Activated naive CD4-positive, alpha-beta T cell treated with anti-CD3 and anti-CD28 coated beads, Interleukin-2, amount 50 U/mL, for 24 hours (primary cell): Measurements from ENCODE around the gene KLF7.

Experiments used
- H3K27ac Mint-ChIP-seq: one replicate; pipeline ENCODE4 v1.8.0; 2021; ENCODE audit warnings: mild to moderate bottlenecking, mixed read lengths
- H3K27me3 Mint-ChIP-seq: one replicate; pipeline ENCODE4 v1.8.0; 2021; ENCODE audit warnings: mixed read lengths
- H3K36me3 Mint-ChIP-seq: one replicate; pipeline ENCODE4 v1.8.0; 2021; ENCODE audit warnings: mixed read lengths
- H3K4me1 Mint-ChIP-seq: one replicate; pipeline ENCODE4 v1.8.0; 2021; ENCODE audit warnings: mixed read lengths
- H3K4me3 Mint-ChIP-seq: one replicate; pipeline ENCODE4 v1.8.0; 2021; ENCODE audit warnings: mild to moderate bottlenecking, mixed read lengths
- H3K9me3 Mint-ChIP-seq: one replicate; pipeline ENCODE4 v1.8.0; 2021; ENCODE audit warnings: mixed read lengths

Gene KLF7

DNA sequence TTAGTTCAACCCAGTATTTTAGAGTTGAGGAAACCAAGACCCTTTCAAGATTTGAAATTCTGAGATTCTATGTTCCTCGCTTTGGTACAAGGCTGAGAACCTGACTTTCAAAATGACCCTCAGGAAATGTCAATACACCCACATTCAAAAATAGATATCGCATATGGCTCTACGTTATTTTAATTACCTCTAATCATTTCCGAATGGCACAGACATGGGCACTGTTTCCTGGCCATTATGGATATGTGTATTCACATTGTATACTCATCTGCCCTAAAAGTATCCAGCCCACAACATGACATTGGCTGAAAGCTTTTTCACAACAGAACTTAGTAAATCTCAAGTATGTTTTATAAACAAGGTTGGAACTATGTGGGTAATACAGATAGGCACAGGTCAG, 6.7 kb downstream of the KLF7 start:
- Mint-ChIP-seq H3K9me3 (no peaks in the 10 kb centered on the region), H3K4me3 (no peak overlapping the region), H3K27ac (peak overlapping the region; percentile 25), H3K27me3 (no peaks in the 10 kb centered on the region), H3K4me1 (peaks cover 99% of the 10 kb centered on the region), H3K36me3 (peaks cover 11% of the 10 kb centered on the region)

DNA sequence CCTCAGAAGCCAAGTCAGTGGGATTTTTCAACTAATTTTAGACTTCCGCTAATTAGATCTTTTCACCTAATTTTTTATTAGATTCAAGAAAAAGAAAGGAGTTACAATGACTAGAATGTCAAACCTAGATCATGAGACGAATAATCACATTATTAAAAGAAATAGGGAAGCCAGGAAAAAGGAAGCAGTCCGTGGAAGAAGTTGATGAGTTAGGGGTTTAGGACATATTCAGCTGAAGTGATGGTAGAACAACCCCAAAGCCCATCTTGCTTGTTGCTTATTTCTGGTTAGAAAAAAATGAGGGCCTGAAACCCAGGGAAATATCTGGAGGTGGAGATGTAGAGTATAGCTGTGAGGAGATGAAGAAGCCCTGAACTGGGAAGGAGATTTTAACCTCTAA, 8.0 kb downstream of the KLF7 start:
- Mint-ChIP-seq H3K27ac (peak overlapping the region; percentile 48), H3K4me1 (peaks cover 100% of the 10 kb centered on the region), H3K4me3 (no peak overlapping the region), H3K9me3 (no peaks in the 10 kb centered on the region), H3K27me3 (no peaks in the 10 kb centered on the region), H3K36me3 (peaks cover 11% of the 10 kb centered on the region)

DNA sequence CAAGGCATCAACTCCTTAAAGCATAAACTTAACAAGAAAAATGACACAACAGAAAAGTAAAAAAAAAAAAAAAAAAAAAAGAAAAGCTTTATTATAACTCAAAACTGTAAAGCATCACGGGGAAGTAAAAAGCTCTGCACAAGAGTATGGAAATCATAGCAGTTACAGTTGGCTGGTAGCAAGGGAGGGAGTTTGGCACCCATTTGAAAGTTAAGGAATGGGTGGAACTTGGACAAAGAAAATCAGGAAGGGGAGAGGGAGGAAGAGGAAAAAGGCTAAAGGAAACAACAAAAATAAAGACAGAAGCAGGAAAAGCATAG, 8.6 kb downstream of the KLF7 start:
- Mint-ChIP-seq H3K4me1 (peaks cover 100% of the 10 kb centered on the region), H3K27ac (peak overlapping the region; percentile 43), H3K4me3 (peak overlapping the region; percentile 23), H3K36me3 (peaks cover 10% of the 10 kb centered on the region), H3K27me3 (no peaks in the 10 kb centered on the region), H3K9me3 (no peaks in the 10 kb centered on the region)

DNA sequence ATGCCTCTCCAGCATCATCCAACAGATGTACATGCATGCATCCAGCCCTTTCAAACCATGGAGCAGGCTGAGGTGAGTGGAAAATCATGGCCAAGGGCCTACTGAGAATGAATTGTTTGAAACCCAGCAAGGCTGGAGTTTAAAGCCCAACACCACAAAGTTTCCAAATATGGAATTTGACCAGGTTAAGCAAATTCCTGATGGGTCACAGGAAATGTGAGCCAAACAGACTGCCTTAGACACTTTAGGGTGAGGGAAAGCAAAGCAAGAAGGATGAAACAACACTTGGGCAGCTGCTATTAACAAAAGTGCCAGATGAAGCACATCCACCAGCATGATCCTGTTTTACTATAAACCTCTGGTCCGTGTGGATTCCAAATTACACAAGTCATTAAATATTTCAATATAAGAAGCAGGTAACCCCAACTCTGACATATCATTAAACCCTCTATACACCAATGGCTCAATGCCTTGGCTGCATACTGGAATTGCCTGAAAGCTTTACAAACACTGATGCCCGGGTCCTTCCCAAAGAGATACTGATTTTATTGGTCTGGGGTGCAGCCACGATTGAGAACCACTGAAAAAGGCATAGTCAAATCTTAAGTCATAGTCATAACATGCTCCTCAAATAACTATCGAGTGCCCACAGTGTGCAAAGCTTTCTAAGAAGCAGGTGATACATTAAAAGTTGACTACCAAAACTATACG, 9.1 kb downstream of the KLF7 start:
- Mint-ChIP-seq H3K27me3 (no peaks in the 10 kb centered on the region), H3K36me3 (peaks cover 9% of the 10 kb centered on the region), H3K4me3 (peak overlapping the region; percentile 24), H3K9me3 (no peaks in the 10 kb centered on the region), H3K4me1 (peaks cover 100% of the 10 kb centered on the region), H3K27ac (peak overlapping the region; percentile 43)

DNA sequence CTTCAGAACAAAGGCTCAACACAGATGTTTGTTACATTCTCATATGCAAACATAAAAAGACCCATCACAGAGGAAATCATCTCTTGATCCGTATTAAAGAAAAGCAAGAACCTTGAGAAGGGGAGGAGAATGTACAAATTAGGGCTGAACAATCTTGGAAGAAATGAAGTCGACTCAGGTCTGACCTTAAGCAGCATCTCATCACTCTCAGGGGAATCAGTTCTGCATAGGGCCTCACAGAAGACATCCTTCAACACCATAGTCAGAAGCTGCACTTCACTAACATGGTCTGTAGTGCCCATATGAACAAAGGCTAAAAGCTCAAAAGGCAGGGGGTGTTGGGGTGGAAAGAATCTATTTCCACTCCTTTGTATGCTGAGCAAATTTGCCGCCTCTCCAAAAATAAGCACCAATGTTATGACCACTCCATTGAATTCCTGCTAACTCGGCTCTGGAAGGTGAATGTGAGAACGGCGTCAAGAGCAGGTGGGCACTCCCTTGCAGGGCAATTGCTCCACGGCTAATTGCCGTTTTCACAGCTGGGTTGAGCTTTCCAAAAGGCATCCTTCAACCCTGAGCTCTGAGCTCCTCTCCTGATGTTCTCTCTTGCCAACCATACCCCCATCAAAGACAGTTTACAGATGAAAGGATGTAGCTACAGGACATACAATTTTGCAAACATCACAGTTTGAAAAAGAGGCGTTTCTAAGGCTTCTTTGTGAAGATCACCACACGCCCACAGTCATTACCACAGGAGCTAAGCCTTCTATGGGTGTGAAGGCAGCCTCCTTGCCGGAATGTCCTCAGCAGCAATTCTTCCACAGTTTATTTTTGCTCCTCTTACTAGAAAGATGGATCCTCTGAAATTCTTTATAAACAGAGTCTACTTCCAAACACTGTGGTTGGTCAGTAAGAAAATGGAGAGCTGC, 10.0 kb downstream of the KLF7 start:
- Mint-ChIP-seq H3K27me3 (no peaks in the 10 kb centered on the region), H3K36me3 (peaks cover 6% of the 10 kb centered on the region), H3K4me1 (peaks cover 99% of the 10 kb centered on the region), H3K9me3 (no peaks in the 10 kb centered on the region), H3K4me3 (peak overlapping the region; percentile 24), H3K27ac (no peak overlapping the region)

DNA sequence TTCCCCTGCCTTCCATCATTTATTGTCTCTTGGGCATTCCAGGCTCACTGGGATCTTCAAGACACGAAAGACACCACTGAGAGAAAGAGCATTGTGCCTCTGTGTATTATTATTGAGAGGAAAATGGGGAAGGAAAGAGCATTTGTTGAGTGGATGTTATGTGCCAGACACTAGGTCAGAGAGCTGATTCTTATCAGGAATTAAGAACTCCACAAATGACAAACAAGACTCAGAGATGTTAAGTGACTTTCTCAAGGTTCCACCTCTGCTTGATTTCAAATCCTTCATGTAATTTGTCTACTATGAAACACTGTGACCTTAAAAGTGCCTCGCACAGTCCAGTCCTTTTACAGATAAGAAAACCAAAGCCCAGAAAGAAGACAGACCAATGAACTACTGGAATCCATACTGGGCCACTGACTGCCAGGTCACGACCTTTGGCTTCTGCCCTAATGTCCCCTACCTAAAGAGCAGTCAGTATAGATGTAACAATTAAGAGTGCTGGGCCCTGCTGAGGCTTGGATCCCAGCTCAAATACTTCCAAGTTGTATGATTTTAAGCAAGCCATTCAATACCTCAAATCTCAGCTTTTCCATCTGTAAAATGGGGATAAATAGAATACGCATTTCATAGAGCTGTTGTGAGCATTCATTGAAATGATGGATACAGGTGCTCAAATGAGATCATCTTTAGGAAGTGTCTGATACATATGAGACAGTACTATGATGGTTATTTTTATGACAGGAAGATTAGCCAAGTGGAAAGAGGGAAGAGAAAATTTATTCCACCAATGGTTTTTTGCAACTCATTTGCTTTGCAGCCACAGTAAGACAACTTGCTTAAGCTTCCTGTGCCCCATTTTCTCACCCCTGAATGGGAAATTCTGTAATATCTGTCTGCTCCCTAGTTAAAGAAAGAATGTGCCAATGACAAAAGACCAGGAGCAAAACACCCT, 10.9 kb downstream of the KLF7 start:
- no peaks in the 10 kb centered on the region for H3K27me3 Mint-ChIP-seq
- peak overlapping the region; percentile 9 for H3K27ac Mint-ChIP-seq
- peaks cover 6% of the 10 kb centered on the region for H3K36me3 Mint-ChIP-seq
- H3K9me3 Mint-ChIP-seq: no peaks in the 10 kb centered on the region
- H3K4me3 Mint-ChIP-seq: peak overlapping the region; percentile 6
- H3K4me1 Mint-ChIP-seq: peaks cover 99% of the 10 kb centered on the region

DNA sequence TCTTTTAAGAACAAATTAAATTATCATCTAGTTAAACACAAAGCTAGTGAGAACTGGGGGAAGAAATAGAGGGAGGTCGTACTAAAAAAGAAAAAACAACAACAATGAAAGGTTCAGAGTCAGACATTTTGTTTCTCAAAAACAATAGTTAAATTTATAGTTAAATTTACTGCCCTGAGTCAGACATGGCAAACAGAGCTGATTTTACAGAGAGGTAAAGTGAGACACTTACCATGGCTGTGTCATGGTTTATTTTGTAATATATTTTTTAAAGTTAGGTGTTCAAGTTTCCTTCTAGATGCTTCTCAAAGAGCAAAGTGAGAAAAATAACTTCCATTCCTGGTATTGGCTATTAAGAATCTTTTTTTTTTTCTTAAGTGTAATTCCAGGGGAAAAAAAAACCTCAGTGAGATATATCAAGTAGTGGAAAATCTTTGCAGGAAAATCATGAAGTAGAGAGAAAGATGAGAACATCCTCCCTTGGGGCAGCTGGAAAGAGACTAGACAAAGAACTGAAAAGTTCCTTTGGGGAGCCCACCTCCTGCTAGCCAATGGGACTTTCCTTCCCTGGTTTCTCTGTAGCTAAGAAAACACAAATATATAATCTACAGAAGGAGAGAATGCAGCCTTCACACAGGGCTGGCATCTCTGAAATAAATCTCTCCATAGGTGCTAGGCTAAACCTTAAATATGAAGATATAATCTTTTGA, 12.3 kb downstream of the KLF7 start:
- Mint-ChIP-seq H3K27ac (no peak overlapping the region), H3K9me3 (no peaks in the 10 kb centered on the region), H3K4me1 (peaks cover 99% of the 10 kb centered on the region), H3K36me3 (peaks cover 9% of the 10 kb centered on the region), H3K27me3 (no peaks in the 10 kb centered on the region), H3K4me3 (peak overlapping the region; percentile 3)

DNA sequence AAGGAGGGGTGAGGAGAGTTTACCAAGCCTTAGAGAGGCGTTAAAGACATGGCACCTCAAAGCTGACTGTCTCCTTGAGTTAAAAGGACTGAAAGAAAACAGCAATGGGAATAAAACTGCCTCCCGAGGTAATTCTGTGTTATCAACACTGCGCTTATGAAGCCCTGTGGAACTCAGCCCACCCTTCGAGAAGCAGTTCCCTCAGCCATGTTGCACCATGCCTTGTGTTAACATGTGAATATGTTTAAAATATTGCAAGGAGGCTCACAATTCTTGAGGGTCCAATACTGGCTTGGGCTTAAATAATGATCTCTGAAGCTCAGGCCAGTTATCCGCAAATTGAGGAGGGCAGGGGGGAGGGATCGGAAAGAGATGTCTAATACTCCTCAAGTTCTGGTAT, 14.7 kb downstream of the KLF7 start:
- Mint-ChIP-seq H3K4me1 (peaks cover 96% of the 10 kb centered on the region), H3K27ac (no peak overlapping the region), H3K9me3 (no peaks in the 10 kb centered on the region), H3K36me3 (peaks cover 16% of the 10 kb centered on the region), H3K27me3 (no peaks in the 10 kb centered on the region), H3K4me3 (no peak overlapping the region)

DNA sequence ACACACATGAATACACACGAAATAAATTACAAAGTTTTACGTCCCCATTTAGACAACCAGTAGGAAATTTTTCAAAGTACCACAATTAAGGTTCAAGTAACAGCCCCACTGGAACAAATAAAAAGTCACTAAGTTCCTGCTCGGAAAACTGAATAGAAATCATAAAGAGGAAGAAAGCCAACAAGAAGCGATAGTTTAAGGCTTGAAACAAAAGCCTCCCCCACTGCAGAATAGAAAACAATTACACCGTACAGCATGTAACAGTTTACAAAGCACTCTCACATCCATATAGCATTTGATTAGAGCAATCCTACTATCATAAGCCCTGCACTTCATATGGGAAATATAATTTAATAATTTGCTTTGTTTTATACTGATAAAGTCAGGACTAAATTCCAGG, 15.5 kb downstream of the KLF7 start:
- peaks cover 96% of the 10 kb centered on the region for H3K4me1 Mint-ChIP-seq
- no peaks in the 10 kb centered on the region for H3K9me3 Mint-ChIP-seq
- H3K27me3 Mint-ChIP-seq: no peaks in the 10 kb centered on the region
- H3K36me3 Mint-ChIP-seq: peaks cover 16% of the 10 kb centered on the region
- H3K27ac Mint-ChIP-seq: peak overlapping the region; percentile 83
- H3K4me3 Mint-ChIP-seq: peak overlapping the region; percentile 23

DNA sequence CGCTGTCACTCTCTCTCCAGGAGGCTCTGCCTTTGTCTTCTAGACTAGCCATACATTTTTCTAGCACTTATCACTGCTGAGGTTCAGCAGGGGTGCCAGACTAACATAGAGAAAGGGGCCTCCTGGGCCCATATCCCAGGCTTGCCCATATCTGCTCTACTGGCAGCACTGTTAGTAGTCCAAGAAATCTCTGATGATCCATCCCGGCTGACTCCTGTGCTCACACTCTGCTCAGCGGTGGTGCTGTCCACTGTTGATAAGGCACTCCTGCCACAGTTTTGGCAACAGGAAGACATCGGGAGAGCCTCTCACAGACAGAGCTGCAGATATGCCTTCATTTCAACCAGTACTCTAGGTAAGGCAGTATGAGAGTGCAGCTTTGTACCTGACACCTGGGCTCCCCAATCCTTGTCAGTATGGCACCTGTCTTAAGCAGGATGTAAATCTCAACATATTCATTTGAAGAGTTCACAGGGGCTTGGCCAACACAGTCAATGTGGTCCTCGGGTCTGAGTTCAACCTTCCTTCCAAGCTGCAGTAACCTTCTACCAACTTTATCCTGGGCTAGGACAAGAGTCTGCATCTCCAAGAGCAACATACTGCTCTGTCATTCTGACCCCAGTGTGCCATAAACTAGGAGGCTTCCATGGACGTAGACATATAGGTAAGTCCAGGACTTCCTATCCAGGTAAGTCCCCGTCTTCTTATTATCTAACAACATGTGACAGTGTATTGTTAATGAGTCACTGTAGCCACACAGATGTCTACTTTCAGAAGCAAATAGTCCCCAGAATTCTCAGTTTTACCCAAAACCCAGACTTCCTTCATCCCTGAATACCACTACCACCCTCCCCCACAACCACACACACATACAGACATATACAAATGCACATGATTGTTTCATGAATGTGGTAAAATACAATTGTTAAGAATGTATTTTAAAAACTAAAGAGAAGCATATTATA, 16.2 kb downstream of the KLF7 start:
- Mint-ChIP-seq H3K4me3 (peak overlapping the region; percentile 23), H3K36me3 (peaks cover 15% of the 10 kb centered on the region), H3K4me1 (peaks cover 96% of the 10 kb centered on the region), H3K9me3 (no peaks in the 10 kb centered on the region), H3K27me3 (no peaks in the 10 kb centered on the region), H3K27ac (peak overlapping the region; percentile 83)

DNA sequence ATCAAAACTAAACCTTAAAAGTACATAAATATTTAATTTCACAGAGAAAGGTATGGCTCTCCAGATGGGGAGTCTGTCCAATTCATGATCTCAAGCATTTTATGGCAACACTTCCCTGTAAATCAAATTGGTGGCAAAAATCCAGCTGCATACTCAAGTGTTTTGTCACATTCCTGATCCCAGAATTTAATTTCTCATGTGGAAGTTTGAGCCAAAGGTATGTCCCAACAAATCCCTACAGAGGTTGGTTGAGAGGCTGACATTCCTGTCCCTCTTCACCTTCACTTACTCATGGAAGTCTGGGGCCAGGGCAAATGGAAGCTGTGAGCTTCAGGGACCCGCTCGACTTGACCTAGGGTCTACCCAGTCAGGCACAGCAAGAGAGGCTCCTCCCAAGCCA, 17.7 kb downstream of the KLF7 start:
- peaks cover 96% of the 10 kb centered on the region for H3K4me1 Mint-ChIP-seq
- H3K27me3 Mint-ChIP-seq: no peaks in the 10 kb centered on the region
- H3K27ac Mint-ChIP-seq: no peak overlapping the region
- no peak overlapping the region for H3K4me3 Mint-ChIP-seq
- no peaks in the 10 kb centered on the region for H3K9me3 Mint-ChIP-seq
- peaks cover 13% of the 10 kb centered on the region for H3K36me3 Mint-ChIP-seq

DNA sequence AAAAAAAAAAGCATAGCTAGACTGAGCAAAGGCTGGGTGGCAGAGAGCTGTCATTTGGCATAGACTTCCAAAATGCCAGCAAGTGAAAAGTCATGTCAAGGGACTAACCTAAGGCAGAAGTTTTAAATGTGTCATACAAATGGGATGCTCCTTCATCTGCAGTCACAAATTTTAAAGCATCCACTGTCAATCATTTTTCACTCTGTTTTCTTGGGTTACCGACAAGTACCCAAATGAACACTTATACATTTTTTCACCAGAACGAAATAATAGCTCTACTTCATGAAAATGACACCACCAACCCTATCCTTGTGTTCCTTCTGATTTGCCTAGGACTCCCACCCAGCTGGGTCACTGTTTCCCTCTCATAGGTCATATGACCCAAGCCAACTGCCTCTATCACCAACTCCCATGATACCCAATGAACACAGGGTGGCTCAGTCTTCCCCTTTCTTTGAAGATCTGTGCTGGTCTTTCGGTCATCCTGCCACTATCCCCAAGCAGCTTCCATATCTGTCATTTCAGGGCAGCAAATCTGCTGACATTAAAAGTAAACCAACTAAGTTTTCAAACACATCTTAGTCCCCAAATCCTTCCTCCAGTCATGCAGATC, 21.5 kb downstream of the KLF7 start:
- H3K36me3 Mint-ChIP-seq: peaks cover 13% of the 10 kb centered on the region
- H3K4me1 Mint-ChIP-seq: peaks cover 92% of the 10 kb centered on the region
- no peaks in the 10 kb centered on the region for H3K9me3 Mint-ChIP-seq
- H3K27me3 Mint-ChIP-seq: no peaks in the 10 kb centered on the region
- peak overlapping the region; percentile 98 for H3K27ac Mint-ChIP-seq
- H3K4me3 Mint-ChIP-seq: peak overlapping the region; percentile 88

DNA sequence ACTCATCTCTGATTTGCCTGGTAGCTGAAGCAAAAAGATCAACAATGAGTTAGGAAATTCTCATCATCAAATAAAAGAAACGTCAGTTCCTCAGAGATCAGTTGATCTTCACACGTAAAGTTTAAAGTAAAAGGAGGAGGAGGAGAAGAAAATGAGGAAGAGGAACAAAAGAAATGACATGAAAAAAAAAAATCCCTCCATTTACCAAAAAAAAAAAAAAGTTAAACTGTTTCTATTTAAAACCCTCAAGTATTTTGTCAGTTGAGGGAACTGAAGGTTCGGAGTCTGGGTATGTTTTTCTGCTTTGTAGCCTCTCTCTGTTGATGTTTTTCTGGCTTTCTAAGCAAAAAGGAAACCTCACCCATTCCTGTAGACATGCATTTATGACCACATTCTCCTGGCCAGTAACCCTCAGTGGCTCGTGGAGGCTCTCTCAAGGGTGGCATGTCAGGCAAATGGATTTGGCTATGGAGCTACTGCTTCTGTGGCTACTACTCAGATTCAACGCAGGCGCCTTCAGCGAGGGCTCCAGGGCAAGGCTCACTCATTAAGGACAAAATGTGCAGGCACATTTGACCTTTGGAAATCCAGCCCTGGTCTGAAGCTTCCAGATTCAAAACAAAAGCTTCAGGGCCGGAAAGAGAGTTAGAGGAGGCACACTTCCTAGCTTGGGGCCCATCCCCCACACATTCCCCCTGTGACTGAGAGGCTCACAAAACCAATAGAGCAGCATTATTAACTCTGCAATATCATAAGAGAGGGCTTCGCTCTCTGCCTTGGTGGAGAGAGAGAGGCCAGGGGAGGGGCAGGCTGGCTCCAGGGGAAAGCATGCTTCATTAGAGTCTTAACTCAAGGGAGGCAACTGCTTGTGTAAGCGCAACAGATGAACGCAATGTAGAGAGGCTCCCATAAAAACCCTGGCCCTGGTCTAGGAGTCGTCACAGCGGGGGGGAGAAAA, 22.3 kb downstream of the KLF7 start:
- Mint-ChIP-seq H3K27ac (peak overlapping the region; percentile 98), H3K4me1 (peaks cover 92% of the 10 kb centered on the region), H3K36me3 (peaks cover 10% of the 10 kb centered on the region), H3K27me3 (no peaks in the 10 kb centered on the region), H3K4me3 (peak overlapping the region; percentile 88), H3K9me3 (no peaks in the 10 kb centered on the region)
